ENCODE results near the gene TFAP2A.
A peak's percentile ranks its signal among the peaks of the same experiment; 100 is the strongest.

TFAP2A gene

DNA sequence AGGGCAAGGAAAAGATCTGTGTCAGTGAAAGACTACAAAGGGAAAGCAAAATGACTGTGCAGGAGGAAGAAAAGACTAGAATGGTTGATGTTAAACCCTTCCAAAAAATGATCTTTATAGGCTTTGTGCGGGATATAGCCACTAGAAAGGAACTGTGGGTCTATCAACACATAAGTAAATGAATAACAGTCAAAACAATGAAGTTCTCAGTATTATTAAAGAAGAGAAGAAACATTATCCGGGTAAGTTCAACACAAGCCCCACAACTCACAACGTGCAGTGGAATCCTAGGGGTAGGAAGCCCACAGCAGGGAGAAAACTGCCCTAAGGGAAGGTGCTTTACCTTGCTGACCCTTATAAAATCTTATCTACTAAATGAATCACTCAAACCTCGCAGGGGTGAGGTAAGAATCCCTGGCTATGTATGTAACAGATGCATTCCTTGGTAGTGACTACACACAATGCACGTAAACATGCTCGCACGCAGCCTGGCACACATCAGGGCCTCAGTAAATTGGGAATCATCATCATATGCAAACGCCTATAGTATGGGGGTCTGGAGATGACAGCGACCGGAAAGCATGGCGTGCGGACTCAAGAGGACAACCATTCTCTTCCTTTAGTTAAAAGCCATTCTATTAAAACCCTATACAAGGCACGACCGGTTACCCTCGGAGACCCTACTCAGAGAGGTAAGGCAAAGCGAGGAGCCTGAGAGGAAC lies 11.3 kb downstream of the TFAP2A start:
- peak overlapping the region; percentile 64 for H3K4me3 ChIP-seq (ENCODE audit: low read depth, low read length)
- TF ChIP-seq, protein P1, sequence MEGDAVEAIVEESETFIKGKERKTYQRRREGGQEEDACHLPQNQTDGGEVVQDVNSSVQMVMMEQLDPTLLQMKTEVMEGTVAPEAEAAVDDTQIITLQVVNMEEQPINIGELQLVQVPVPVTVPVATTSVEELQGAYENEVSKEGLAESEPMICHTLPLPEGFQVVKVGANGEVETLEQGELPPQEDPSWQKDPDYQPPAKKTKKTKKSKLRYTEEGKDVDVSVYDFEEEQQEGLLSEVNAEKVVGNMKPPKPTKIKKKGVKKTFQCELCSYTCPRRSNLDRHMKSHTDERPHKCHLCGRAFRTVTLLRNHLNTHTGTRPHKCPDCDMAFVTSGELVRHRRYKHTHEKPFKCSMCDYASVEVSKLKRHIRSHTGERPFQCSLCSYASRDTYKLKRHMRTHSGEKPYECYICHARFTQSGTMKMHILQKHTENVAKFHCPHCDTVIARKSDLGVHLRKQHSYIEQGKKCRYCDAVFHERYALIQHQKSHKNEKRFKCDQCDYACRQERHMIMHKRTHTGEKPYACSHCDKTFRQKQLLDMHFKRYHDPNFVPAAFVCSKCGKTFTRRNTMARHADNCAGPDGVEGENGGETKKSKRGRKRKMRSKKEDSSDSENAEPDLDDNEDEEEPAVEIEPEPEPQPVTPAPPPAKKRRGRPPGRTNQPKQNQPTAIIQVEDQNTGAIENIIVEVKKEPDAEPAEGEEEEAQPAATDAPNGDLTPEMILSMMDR (IDR thresholded peaks at IDR 0.05; ENCODE audit: borderline replicate concordance, insufficient read depth, low read depth, low read length) = no peak

DNA sequence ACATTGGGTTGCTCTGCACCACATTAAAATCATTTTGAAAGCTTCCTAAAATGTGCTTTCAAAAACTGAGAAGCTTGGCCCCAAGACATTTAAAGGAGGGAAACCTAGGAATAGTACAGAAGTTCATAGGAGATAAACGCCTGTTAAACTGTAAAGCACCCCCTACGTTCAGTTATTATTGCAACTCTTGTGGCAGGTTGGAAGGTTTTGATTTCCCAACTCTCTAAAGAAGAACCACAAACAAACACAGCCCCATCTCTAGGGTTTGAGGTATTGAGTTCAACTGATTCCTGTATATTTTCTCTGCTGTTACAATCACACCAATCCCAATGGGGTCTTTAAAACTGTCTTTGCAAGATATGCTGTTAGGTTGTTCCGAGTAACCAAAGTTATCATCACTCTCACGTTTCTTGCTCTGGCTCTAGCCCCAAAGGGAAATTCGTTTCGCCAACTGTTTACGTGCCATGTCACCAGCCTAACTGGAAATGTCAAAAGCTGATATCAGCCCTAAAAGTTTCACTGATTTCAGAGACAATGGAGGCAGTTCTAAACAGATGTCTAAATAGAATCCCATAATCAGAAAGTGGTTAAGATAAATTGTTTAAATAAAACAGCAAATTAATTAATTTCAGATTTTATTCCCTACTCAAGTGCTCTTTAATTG lies 12.1 kb downstream of the TFAP2A start:
- no peak overlapping the region for H3K4me3 ChIP-seq (ENCODE audit: low read depth, low read length)
- TF ChIP-seq, protein P1 (IDR thresholded peaks at IDR 0.05; ENCODE audit: borderline replicate concordance, insufficient read depth, low read depth, low read length) = no peak

DNA sequence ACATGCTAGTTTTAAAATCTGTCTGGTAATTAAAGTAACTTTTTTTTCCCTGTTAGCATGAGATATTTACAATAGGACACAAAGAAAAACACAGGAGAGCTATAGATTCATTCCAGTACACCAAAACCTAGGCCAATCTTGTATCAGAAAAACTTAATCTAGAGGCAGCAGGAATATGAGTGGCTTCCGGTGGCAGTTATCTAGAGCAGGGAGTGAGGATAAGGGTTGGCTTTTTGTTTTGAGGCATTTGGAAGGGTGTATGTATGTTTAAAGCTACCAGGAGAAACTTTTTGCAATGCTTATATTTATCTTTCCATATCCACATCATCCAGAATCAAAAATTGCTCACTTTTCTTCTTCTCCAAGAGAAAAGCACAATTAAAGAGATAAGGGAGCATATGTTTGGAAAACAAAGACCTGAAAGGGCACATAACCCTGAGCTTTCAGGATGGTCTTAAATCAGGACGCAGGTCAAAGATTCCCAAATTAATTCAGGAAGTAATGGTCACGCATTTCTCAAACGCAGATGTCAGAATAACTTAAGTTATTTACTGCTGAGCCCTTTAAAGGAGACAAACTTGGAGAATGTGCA lies 13.1 kb downstream of the TFAP2A start:
- H3K4me3 ChIP-seq (ENCODE audit: low read depth, low read length) = no peak overlapping the region
- TF ChIP-seq, protein P1 (IDR thresholded peaks at IDR 0.05; ENCODE audit: borderline replicate concordance, insufficient read depth, low read depth, low read length) = no peak

DNA sequence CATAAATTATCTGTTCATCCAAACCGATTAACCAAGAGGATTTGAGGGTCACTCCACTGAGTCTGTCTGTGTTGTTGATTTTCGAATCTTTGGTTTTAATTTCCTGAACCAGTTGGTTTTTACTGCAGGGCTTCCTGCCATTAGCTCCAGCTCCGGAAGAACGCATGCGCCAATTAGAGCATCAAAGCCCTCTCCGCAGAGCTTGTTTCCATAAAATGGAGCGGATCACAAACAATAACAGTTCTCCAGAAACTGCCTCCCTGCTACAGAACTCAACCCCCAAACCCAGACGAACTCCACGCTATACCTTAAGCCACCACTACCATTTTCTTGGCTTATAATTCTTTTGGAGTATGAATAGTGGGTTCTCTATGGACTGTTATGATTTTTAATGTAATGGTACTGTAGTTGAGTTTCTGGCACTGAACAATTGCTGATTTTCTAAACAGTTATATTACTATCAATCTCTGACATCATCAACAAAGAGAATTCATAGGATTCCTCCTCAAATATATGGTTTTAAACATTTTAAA lies 13.8 kb downstream of the TFAP2A start:
- TF ChIP-seq, protein P1 (IDR thresholded peaks at IDR 0.05; ENCODE audit: borderline replicate concordance, insufficient read depth, low read depth, low read length) = no peak
- no peak overlapping the region for H3K4me3 ChIP-seq (ENCODE audit: low read depth, low read length)

DNA sequence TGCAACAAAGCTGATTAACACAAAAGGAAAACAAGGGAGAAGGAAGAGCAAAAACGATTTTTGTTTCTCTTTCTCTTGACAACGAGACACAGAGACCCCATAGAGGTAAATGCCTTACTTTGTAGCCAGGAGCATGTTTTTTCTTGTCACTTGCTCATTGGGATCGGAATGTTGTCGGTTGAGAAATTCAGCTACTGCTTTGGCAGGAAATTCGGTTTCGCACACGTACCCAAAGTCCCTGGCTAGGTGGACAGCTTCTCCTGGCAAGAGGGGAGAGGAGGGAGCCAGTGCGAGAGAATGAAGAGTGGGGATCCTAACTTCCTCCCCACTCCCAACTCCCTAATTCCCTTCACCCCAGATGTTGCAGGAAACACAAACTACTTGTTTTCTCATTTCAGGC lies 14.5 kb downstream of the TFAP2A start:
- TF ChIP-seq, protein P1 (IDR thresholded peaks at IDR 0.05; ENCODE audit: borderline replicate concordance, insufficient read depth, low read depth, low read length) = no peak
- no peak overlapping the region for H3K4me3 ChIP-seq (ENCODE audit: low read depth, low read length)

DNA sequence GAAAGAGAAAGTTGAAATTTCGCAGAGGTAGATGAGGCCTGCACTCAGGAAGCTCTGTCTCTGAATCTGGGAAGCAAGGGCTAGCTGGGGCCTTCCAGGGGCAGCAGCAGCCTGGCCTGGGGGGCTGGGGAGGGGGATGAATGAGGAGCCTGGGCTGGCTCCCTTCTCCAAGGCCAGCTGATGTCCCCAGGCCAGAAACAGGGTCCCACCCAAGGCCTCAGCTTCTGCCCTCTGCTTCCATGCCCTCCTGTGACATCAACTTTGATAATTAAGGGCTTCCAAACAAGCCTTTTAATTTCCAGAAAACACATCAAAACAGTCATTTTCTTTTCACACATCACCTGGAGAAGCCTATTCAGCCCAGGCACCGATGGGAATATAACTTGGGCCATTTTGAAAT lies 15.4 kb downstream of the TFAP2A start:
- H3K4me3 ChIP-seq (ENCODE audit: low read depth, low read length) = no peak overlapping the region

More for the DNA sequence above, 15.4 kb downstream of the TFAP2A start:
- TF ChIP-seq, protein P1 (IDR thresholded peaks at IDR 0.05; ENCODE audit: borderline replicate concordance, insufficient read depth, low read depth, low read length) = no peak
